Coronary artery (tissue), 2 donors: ENCODE results near the gene PSG5.
"Not testable (repeated sequence)": the region's sequence is repeated elsewhere in the genome, so short reads cannot be mapped to it uniquely, and the experiment has no call there.

Experiments used
- DNase-seq: peaks from one replicate; pipeline ENCODE4 v3.0.0-alpha.2; 2017; ENCODE audit warnings: low spot score
- H3K27ac ChIP-seq, 2 donors: fragments of 200-600 bp; sonication (generic); one replicate each; pipeline ENCODE4 v1.5.1; 2016 to 2019
- H3K4me3 ChIP-seq: fragments of 200-600 bp; sonication (generic); 2 replicates; pipeline ENCODE4 v1.5.1; 2016; ENCODE audit warnings: mild to moderate bottlenecking, moderate library complexity
- CTCF ChIP-seq: fragments of 200-600 bp; sonication (generic); IDR thresholded peaks from one replicate; pipeline ENCODE4 v1.5.1; 2019; ENCODE audit warnings: antibody characterized with exemption

PSG5 gene

GRCh38 chr19:43148233-43148632, 38.1 kb downstream of the PSG5 start:
- DNase-seq, result no peak
- Histone ChIP-seq H3K4me3 (no peak overlapping the region), H3K27ac (no peak overlapping the region)
- TF ChIP-seq CTCF, result no peak

GRCh38 chr19:43141763-43142162, 44.6 kb downstream of the PSG5 start:
- H3K27ac ChIP-seq, DNase-seq, H3K4me3 ChIP-seq: not testable (repeated sequence)

- no peak for DNase-seq
- H3K27ac ChIP-seq, result no peak overlapping the region
- no peak for TF ChIP-seq CTCF
- no peak overlapping the region for H3K4me3 ChIP-seq
Measured at GRCh38 chr19:43132696-43133095, 53.6 kb downstream of the PSG5 start.

- not testable (repeated sequence) for H3K27ac ChIP-seq, DNase-seq, H3K4me3 ChIP-seq
Measured at GRCh38 chr19:43131281-43131842, 55.0 kb downstream of the PSG5 start.

- DNase-seq, H3K27ac ChIP-seq, H3K4me3 ChIP-seq: not testable (repeated sequence)
Measured at GRCh38 chr19:43129197-43129596, 57.1 kb downstream of the PSG5 start.

- H3K27ac ChIP-seq, DNase-seq: not testable (repeated sequence)
Measured at GRCh38 chr19:43127336-43127735, 59.0 kb downstream of the PSG5 start.

GRCh38 chr19:43126720-43127119, 59.6 kb downstream of the PSG5 start:
- no peak overlapping the region for H3K4me3 ChIP-seq
- TF ChIP-seq CTCF, result no peak
- H3K27ac ChIP-seq, result no peak overlapping the region

More at GRCh38 chr19:43127336-43127735, 59.0 kb downstream of the PSG5 start:
- H3K4me3 ChIP-seq, result not testable (repeated sequence)

GRCh38 chr19:43124360-43124759, 62.0 kb downstream of the PSG5 start:
- no peak for DNase-seq
- Histone ChIP-seq H3K4me3 (no peak overlapping the region), H3K27ac (no peak overlapping the region)
- no peak for TF ChIP-seq CTCF

More at GRCh38 chr19:43126720-43127119, 59.6 kb downstream of the PSG5 start:
- DNase-seq, result no peak

- not testable (repeated sequence) for H3K4me3 ChIP-seq, H3K27ac ChIP-seq, DNase-seq
Measured at GRCh38 chr19:43120433-43121026, 65.8 kb downstream of the PSG5 start.

GRCh38 chr19:43119526-43119925, 66.8 kb downstream of the PSG5 start:
- not testable (repeated sequence) for H3K4me3 ChIP-seq, DNase-seq, H3K27ac ChIP-seq
